Brain microvascular endothelial cell (primary cell): ENCODE measurements around the gene MIGA2.

Experiments used
- DNase-seq: peaks from one replicate; pipeline ENCODE4 v3.0.0-alpha.2; 2020
- H3K27ac ChIP-seq: fragments of 250-450 bp; sonication (Bioruptor Pico); 2 replicates; pipeline ENCODE4 v1.5.1; 2020; ENCODE audit warnings: mild to moderate bottlenecking, moderate library complexity
- H3K27me3 ChIP-seq: fragments of 250-450 bp; sonication (Bioruptor Pico); replicated peaks from 2 replicates; pipeline ENCODE4 v1.5.1; 2020; ENCODE audit warnings: mild to moderate bottlenecking
- H3K36me3 ChIP-seq: fragments of 250-450 bp; sonication (Bioruptor Pico); replicated peaks from 2 replicates; pipeline ENCODE4 v1.5.1; 2020; ENCODE audit warnings: mild to moderate bottlenecking
- H3K4me3 ChIP-seq: 2 replicates; pipeline ENCODE4 v1.5.1; 2011; ENCODE audit warnings: low read depth, mild to moderate bottlenecking, control low read depth, low read length, moderate library complexity
- in situ Hi-C: cut with HindIII; loops from 2 replicates; pipeline ENCODE4 v1.10.0; 2017; ENCODE audit warnings: low sequenced_read_pairs, low pct_ligation_motif_present
- TF ChIP-seq, protein P1 (sequence below): IDR thresholded peaks from 2 replicates; pipeline ENCODE4 v1.5.1; 2011; ENCODE audit warnings: low read depth, mild to moderate bottlenecking, moderate library complexity, low read length, control low read depth, inconsistent platforms; ENCODE audit errors: missing control alignments

The MIGA2 gene

DNA sequence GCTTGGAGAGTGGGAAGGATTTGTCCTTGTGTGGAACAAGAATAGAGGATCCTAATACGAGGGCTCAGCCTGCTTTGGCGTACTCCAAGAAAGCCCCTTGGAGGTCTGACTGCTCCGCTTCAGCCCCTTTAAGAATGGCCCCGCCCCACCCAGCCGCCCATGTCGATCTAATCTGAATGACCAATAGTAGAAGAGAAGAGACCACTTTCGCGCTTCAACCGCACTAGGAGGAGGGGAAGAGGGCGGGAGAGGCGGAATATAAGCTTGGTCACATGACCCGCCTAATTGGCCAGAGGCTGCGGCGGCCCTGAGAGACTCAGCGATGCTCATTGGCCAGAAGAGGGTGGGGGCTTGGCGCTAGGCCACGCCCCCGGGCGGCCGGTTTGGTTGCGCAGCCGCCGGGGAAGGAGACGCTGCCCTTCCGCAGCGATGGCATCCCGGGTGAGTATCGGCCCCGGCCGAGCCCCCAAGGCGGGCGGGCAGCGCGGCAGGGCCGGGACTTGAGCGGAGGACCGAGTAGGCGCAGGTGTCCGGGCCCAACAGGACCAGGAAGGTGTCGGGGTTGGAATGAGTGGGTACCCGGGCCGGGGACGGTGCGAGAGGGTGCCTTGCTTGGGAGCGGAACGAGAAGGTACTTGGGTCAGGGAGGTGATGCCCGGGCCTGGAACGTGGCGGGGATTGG lies at the start of gene MIGA2:
TSS of gene MIGA2 (plus strand) at position 386 of the 682 bp plus-strand sequence. CDS start 3,969 bp downstream, outside the sequence.
- peak; percentile 98 for DNase-seq
- peak within 1 kb of the TSS; percentile 16 for H3K27ac ChIP-seq
- peak within 1 kb of the TSS; percentile 97 for H3K4me3 ChIP-seq
- in situ Hi-C loops = no loop called here
- TF ChIP-seq, protein P1, sequence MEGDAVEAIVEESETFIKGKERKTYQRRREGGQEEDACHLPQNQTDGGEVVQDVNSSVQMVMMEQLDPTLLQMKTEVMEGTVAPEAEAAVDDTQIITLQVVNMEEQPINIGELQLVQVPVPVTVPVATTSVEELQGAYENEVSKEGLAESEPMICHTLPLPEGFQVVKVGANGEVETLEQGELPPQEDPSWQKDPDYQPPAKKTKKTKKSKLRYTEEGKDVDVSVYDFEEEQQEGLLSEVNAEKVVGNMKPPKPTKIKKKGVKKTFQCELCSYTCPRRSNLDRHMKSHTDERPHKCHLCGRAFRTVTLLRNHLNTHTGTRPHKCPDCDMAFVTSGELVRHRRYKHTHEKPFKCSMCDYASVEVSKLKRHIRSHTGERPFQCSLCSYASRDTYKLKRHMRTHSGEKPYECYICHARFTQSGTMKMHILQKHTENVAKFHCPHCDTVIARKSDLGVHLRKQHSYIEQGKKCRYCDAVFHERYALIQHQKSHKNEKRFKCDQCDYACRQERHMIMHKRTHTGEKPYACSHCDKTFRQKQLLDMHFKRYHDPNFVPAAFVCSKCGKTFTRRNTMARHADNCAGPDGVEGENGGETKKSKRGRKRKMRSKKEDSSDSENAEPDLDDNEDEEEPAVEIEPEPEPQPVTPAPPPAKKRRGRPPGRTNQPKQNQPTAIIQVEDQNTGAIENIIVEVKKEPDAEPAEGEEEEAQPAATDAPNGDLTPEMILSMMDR = no peak
- H3K27me3 ChIP-seq = no peaks in the 10 kb centered on the region
- peaks cover 8% of the 10 kb centered on the region for H3K36me3 ChIP-seq

GRCh38 chr9:128986671-128987070 lies 49.8 kb upstream of the MIGA2 start:
- DNase-seq = no peak
- Histone ChIP-seq H3K27ac (no peak overlapping the region), H3K27me3 (no peaks in the 10 kb centered on the region), H3K4me3 (no peak overlapping the region), H3K36me3 (peaks cover 65% of the 10 kb centered on the region)
- in situ Hi-C loops = no loop called here
- TF ChIP-seq, protein P1 = no peak

DNA sequence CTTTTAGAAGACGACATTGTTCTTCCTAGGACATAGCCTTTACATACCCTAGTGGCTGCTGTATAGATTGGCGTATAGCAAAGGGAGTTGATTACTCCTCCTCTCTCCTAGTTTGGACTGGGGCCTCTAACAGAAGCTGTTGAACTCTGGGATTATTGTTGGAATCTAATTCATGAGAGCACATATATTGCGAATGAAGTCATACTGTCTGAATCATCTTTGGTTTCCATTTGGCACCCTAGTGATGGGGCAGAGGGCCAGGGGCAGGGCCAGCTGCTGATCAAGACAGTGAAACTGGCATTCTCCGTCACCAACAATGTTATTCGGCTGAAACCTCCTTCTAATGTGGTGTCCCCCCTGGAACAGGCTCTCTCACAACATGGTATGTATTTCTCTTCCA lies 48.6 kb upstream of the MIGA2 start:
- Histone ChIP-seq H3K4me3 (no peak overlapping the region), H3K36me3 (peaks cover 59% of the 10 kb centered on the region), H3K27me3 (no peaks in the 10 kb centered on the region), H3K27ac (peak overlapping the region; percentile 22)
- DNase-seq = peak; percentile 69
- TF ChIP-seq, protein P1 = no peak
- in situ Hi-C loops = no loop called here

- Histone ChIP-seq H3K27me3 (no peaks in the 10 kb centered on the region), H3K4me3 (no peak overlapping the region), H3K36me3 (peaks cover 69% of the 10 kb centered on the region), H3K27ac (no peak overlapping the region)
- TF ChIP-seq, protein P1 = peak; percentile 63
- DNase-seq = no peak
- in situ Hi-C loops = no loop called here
Measured at GRCh38 chr9:128992995-128993394, 43.4 kb upstream of the MIGA2 start.

GRCh38 chr9:128995791-128996190 lies 40.6 kb upstream of the MIGA2 start:
- TF ChIP-seq, protein P1 = no peak

DNA sequence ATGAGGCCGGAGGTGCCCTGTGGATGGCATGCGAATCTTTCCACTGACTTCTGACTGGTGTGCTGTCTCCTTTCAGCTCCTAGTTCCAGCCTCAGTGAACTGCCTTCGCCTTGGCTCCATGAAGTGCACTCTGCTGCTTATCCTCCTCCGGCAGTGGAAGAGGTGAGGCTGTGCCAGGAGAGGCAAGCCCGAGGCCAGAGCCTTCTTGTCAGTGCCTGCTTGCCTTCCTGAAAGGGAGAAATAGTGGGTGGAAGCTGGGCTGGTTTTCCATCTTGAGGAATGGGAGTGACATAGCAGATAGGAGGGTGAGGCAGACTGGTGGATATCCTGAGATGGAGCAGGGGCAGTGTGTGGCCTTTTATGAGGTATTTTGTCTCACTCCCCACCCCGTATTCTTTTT lies 38.0 kb upstream of the MIGA2 start:
- Histone ChIP-seq H3K36me3 (peaks cover 72% of the 10 kb centered on the region), H3K27me3 (no peaks in the 10 kb centered on the region), H3K27ac (no peak overlapping the region), H3K4me3 (no peak overlapping the region)
- TF ChIP-seq, protein P1 = no peak
- in situ Hi-C loops = no loop called here
- DNase-seq = no peak

More at GRCh38 chr9:128995791-128996190, 40.6 kb upstream of the MIGA2 start:
- no peaks in the 10 kb centered on the region for H3K27me3 ChIP-seq
- peaks cover 70% of the 10 kb centered on the region for H3K36me3 ChIP-seq
- in situ Hi-C loops = no loop called here
- no peak overlapping the region for H3K4me3 ChIP-seq
- DNase-seq = no peak
- no peak overlapping the region for H3K27ac ChIP-seq
